Liver (tissue), 9 donors: ENCODE measurements around the gene PTMS. TPM values are rescaled to one million over a fixed set of nuclear protein-coding genes. Genes with fewer than 3 reads are reported as not detected.
A peak's percentile ranks its signal among the peaks of the same experiment; 100 is the strongest.

ENCODE experiments used
- DNase-seq: peaks from one replicate; pipeline ENCODE4 v3.0.0-alpha.2; 2017; ENCODE audit warnings: low spot score
- H3K27ac ChIP-seq, 2 donors: one replicate each; pipeline ENCODE4 v1.7.0; 2013; ENCODE audit warnings: inconsistent platforms in 2 of 2, low read length in 2 of 2, control low read depth in 1 of 2, low read depth in 1 of 2, mild to moderate bottlenecking in 1 of 2
- H3K27me3 ChIP-seq, 4 donors: one replicate each; pipeline versions ENCODE4 v1.6.1 to v1.7.0; 2013; ENCODE audit warnings: low read length in 3 of 4, inconsistent platforms in 1 of 4, mild to moderate bottlenecking in 1 of 4, moderate library complexity in 1 of 4; ENCODE audit not compliant: control insufficient read depth in 4 of 4, insufficient read depth in 4 of 4
- H3K36me3 ChIP-seq, 4 donors: one replicate each; pipeline versions ENCODE4 v1.6.1 to v1.7.0; 2013; ENCODE audit warnings: low read length in 3 of 4, mild to moderate bottlenecking in 3 of 4, low read depth in 1 of 4, moderate library complexity in 1 of 4; ENCODE audit not compliant: control insufficient read depth in 4 of 4, insufficient read depth in 3 of 4
- H3K4me1 ChIP-seq, 4 donors: one replicate each; pipeline versions ENCODE4 v1.6.1 to v1.7.0; 2013; ENCODE audit warnings: low read length in 3 of 4, mild to moderate bottlenecking in 3 of 4, moderate library complexity in 1 of 4; ENCODE audit not compliant: control insufficient read depth in 4 of 4, insufficient read depth in 4 of 4
- H3K4me3 ChIP-seq, 3 donors: one replicate each; pipeline versions ENCODE4 v1.6.1 to v1.7.0; 2013; ENCODE audit warnings: low read length in 3 of 3, control low read depth in 1 of 3, low read depth in 1 of 3, mild to moderate bottlenecking in 1 of 3
- H3K9ac ChIP-seq, 2 donors: one replicate each; pipeline ENCODE4 v1.7.0; 2013; ENCODE audit warnings: low read length in 2 of 2, mild to moderate bottlenecking in 2 of 2, moderate library complexity in 2 of 2, control low read depth in 1 of 2, low read depth in 1 of 2
- H3K9me3 ChIP-seq, 4 donors: one replicate each; pipeline versions ENCODE4 v1.6.1 to v1.7.0; 2013; ENCODE audit warnings: low read length in 3 of 4; ENCODE audit not compliant: control insufficient read depth in 4 of 4
- CTCF ChIP-seq: fragments of 150-350 bp; IDR thresholded peaks from 2 replicates; pipeline ENCODE4 v1.5.1; 2017; ENCODE audit warnings: improper control_type of control experiment, low read depth, low read length; ENCODE audit not compliant: missing input control
- EGR1 ChIP-seq, 2 donors: IDR thresholded peaks; 2 replicates each; pipeline ENCODE4 v1.6.1; 2016 to 2018; ENCODE audit warnings: antibody characterized with exemption in 2 of 2, low read depth in 2 of 2
- FOXA1 ChIP-seq: IDR thresholded peaks from 2 replicates; pipeline ENCODE4 v1.6.1; 2016; ENCODE audit warnings: antibody characterized with exemption
- FOXA2 ChIP-seq: IDR thresholded peaks from 2 replicates; pipeline ENCODE4 v1.6.1; 2016; ENCODE audit warnings: antibody characterized with exemption
- GABPA ChIP-seq, 2 donors: IDR thresholded peaks in 1 of 2; conservative IDR thresholded peaks in 1 of 2; 2 replicates each; pipeline ENCODE4 v1.6.1; 2016; ENCODE audit warnings: antibody characterized with exemption in 2 of 2, mild to moderate bottlenecking in 1 of 2, moderate library complexity in 1 of 2
- HNF4A ChIP-seq, 2 donors: conservative IDR thresholded peaks; 2 replicates each; pipeline ENCODE4 v1.6.1; 2016; ENCODE audit warnings: antibody characterized with exemption in 2 of 2, mild to moderate bottlenecking in 2 of 2
- JUND ChIP-seq, 2 donors: IDR thresholded peaks; 2 replicates each; pipeline ENCODE4 v1.6.1; 2016; ENCODE audit warnings: antibody characterized with exemption in 2 of 2
- NR2F2 ChIP-seq: IDR thresholded peaks from 2 replicates; pipeline ENCODE4 v1.6.1; 2016; ENCODE audit warnings: antibody characterized with exemption
- RAD21 ChIP-seq, 2 donors: IDR thresholded peaks; 2 replicates each; pipeline ENCODE4 v1.6.1; 2016; ENCODE audit warnings: antibody characterized with exemption in 2 of 2, mild to moderate bottlenecking in 2 of 2
- REST ChIP-seq: IDR thresholded peaks from 2 replicates; pipeline ENCODE4 v1.6.1; 2016; ENCODE audit warnings: antibody characterized with exemption, mild to moderate bottlenecking
- SP1 ChIP-seq: IDR thresholded peaks from 2 replicates; pipeline ENCODE4 v1.6.1; 2018; ENCODE audit warnings: antibody characterized with exemption, mild to moderate bottlenecking
- TAF1 ChIP-seq: conservative IDR thresholded peaks from 2 replicates; pipeline ENCODE4 v1.6.1; 2016; ENCODE audit warnings: antibody characterized with exemption, mild to moderate bottlenecking
- YY1 ChIP-seq: IDR thresholded peaks from 2 replicates; pipeline ENCODE4 v1.6.1; 2016; ENCODE audit warnings: antibody characterized with exemption, mild to moderate bottlenecking
- ZBTB33 ChIP-seq: IDR thresholded peaks from 2 replicates; pipeline ENCODE4 v1.6.1; 2016; ENCODE audit warnings: antibody characterized with exemption
- WGBS: extraction: QIAGEN DNeasy Blood & Tissue Kit; methylation state at CpG from one replicate; pipeline ENCODE4 v1.1.7; 2013; 5-methylcytosine and 5-hydroxymethylcytosine counted together
- polyA plus RNA-seq, 2 donors: library from polyadenylated mRNA; stranded (reverse) in 1 of 2; unstranded in 1 of 2; fragments of 200-250 nt in 1 of 2; fragments of >200 nt in 1 of 2; fragmentation: Nextera tagmentation in 1 of 2; extraction: Ambion mirVana in 1 of 2; gene quantifications; one replicate each; pipeline versions ENCODE4 v1.2.1 to v1.2.3, GENCODE V29; 2013 to 2015
- total RNA-seq, 2 donors: library from RNA; depleted of rRNA; stranded (reverse); fragments of >200 nt; gene quantifications; one replicate each; pipeline ENCODE4 v1.2.3, GENCODE V29; 2014
- TF ChIP-seq, protein P1 (sequence below): IDR thresholded peaks from 2 replicates; pipeline ENCODE4 v1.6.1; 2016; ENCODE audit warnings: antibody characterized with exemption
- donor health status: healthy.
- donor health status: healthy.
- donor health status: healthy.
- donor health status: healthy.
- donor health status: healthy.

Gene PTMS
- total and polyA plus RNA-seq, 4 donors, result 26.3 to 261 (median 104) TPM

DNA sequence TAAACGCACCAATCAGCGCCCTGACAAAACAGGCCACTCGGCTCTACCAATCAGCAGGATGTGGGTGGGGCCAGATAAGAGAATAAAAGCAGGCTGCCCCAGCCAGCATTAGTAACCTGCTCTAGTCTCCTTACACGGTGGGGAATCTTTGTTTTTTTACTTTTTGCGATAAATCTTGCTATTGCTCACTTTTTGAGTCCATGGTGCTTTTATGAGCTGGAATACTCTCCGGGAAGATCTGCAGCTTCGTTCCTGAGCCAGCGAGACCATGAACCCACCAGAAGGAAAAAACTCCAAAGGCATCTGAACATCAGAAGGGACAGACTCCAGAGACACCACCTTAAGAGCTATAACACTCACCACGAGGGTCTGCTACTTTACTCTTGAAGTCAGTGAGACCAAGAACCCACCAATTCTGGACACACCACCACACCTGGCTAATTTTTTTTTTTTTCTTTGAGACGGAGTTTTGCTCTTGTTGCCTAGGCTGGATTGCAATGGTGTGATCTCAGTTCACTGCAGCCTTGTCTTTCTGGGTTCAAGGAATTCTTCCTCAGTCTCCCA lies 49.2 kb upstream of the PTMS start:
- Histone ChIP-seq H3K27ac (no peak overlapping the region), H3K4me3 (no peak overlapping the region), H3K36me3 (no peaks in the 10 kb centered on the region), H3K27me3 (peaks cover 0 to 3% (median 0%) of the 10 kb centered on the region in 4 donors), H3K4me1 (no peaks in the 10 kb centered on the region), H3K9ac (no peak overlapping the region), H3K9me3 (no peaks in the 10 kb centered on the region)
- TF ChIP-seq JUND (IDR thresholded peaks at IDR 0.05) (no peak), RAD21 (IDR thresholded peaks at IDR 0.05) (no peak), YY1 (no peak), EGR1 (IDR thresholded peaks at IDR 0.05; ENCODE audit: low read depth in 2 of 2) (no peak), FOXA2 (no peak), ZBTB33 (no peak), SP1 (no peak), FOXA1 (no peak), CTCF (no peak), REST (no peak), NR2F2 (no peak), GABPA (IDR thresholded peaks at IDR 0.05 in 1 of 2, conservative IDR thresholded peaks at IDR 0.05 in 1 of 2) (no peak), HNF4A (conservative IDR thresholded peaks at IDR 0.05) (no peak), TAF1 (no peak)
- TF ChIP-seq, protein P1, sequence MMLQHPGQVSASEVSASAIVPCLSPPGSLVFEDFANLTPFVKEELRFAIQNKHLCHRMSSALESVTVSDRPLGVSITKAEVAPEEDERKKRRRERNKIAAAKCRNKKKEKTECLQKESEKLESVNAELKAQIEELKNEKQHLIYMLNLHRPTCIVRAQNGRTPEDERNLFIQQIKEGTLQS, result no peak
- no peak for DNase-seq
- WGBS, result 72% methylated on average over 8 of the region's 10 CpGs

DNA sequence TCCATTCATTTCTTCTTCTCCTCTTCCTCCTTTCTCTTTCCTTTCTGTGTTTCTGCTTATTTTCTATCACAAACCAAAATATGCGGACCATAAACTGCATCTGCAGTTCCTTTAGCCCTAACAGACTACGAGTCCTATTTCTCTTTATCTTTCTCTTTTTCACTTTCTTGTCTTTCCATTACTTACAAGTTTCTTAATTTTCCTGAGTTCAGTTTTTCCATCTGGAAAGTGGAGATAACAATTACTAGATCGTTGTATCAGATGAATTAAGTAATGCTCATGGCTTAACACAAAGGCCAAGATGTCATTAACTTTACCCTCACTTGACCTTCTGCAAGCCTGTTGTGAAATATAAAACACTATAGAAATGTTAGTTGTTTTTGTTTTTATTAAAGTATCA lies 43.3 kb upstream of the PTMS start:
- DNase-seq, result no peak
- H3K4me3 ChIP-seq, result peak overlapping the region in 1 of 3 donors; percentile 62
- no peaks in the 10 kb centered on the region for H3K9me3 ChIP-seq
- whole genome bisulfite sequencing, result 84% methylated on average over 3 of the region's 3 CpGs
- no peak for TF ChIP-seq FOXA2
- TF ChIP-seq FOXA1, result no peak
- H3K9ac ChIP-seq, result no peak overlapping the region
- peaks cover 2 to 15% (median 7%) of the 10 kb centered on the region in 4 donors for H3K4me1 ChIP-seq
- H3K27ac ChIP-seq, result no peak overlapping the region
- H3K27me3 ChIP-seq, result no peaks in the 10 kb centered on the region
- H3K36me3 ChIP-seq, result peaks cover 0 to 5% (median 3%) of the 10 kb centered on the region in 4 donors
